GM12874 (cell line): ENCODE data around the gene GSG1L.

Experiments
- TF ChIP-seq, protein P1 (sequence below): IDR thresholded peaks from 2 replicates; pipeline ENCODE4 v1.5.1; 2011; ENCODE audit warnings: low read depth, mild to moderate bottlenecking, control low read depth, low read length, moderate library complexity; ENCODE audit not compliant: insufficient read depth

GSG1L gene

DNA sequence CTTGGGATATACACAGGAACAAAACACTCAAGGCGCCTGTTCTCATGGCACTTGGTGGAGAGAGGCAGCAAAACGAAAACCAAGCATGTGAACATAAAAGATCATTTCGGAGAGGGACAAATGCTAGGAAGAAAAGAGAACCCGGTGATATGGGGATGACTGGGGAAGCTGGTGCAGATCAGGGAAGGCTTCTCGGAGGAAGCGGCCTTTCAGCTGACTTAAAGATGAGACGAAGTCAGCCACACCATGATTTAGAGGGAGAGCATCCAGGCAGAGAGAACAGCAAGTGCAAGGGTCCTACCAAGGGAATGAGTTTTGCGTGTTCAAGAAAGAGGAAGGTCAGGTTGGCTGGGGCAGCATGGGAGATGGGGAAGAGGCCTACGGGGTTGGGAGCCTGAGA, 262.7 kb downstream of the GSG1L start:
- TF ChIP-seq, protein P1, sequence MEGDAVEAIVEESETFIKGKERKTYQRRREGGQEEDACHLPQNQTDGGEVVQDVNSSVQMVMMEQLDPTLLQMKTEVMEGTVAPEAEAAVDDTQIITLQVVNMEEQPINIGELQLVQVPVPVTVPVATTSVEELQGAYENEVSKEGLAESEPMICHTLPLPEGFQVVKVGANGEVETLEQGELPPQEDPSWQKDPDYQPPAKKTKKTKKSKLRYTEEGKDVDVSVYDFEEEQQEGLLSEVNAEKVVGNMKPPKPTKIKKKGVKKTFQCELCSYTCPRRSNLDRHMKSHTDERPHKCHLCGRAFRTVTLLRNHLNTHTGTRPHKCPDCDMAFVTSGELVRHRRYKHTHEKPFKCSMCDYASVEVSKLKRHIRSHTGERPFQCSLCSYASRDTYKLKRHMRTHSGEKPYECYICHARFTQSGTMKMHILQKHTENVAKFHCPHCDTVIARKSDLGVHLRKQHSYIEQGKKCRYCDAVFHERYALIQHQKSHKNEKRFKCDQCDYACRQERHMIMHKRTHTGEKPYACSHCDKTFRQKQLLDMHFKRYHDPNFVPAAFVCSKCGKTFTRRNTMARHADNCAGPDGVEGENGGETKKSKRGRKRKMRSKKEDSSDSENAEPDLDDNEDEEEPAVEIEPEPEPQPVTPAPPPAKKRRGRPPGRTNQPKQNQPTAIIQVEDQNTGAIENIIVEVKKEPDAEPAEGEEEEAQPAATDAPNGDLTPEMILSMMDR: no peak

DNA sequence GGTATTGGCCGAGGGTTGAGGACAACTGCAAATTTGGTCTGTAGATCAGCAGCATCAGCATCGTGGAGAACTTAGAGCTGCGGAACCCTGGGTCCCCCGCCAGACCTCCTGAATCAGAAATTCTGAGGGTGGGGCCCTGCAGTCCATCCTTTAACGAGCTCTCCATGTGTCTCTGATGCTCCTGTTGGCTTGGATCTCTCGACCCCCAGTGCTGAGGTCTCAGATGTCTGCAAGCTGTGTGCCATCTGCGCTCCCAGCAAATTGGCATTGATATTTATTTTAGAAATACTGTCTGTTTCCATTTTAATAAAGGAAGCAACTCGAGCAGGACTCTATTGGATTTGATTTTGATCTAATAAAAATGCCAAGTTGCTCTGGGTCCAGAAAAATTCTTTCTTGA, 263.6 kb downstream of the GSG1L start:
- TF ChIP-seq, protein P1: no peak

DNA sequence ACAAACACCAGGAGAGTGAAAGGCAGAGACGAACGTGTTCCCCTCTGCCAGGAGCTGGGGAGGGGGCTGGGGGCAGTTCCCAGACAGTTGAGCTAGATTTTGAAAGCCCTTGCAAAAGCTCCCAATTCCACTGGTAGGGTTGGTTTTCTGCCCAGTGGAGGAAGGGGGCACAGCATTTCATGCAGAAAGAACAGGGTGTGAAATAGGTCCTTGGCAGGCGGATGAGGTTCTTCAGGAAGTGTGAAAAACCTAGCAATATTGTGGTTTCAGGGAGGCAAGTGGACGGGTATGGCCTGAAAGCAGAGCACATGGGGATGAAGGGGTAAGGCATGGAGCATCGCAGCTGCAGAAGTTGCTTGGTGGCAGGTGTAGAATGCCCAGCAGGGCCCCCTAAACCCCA, 265.3 kb downstream of the GSG1L start:
- TF ChIP-seq, protein P1: no peak

DNA sequence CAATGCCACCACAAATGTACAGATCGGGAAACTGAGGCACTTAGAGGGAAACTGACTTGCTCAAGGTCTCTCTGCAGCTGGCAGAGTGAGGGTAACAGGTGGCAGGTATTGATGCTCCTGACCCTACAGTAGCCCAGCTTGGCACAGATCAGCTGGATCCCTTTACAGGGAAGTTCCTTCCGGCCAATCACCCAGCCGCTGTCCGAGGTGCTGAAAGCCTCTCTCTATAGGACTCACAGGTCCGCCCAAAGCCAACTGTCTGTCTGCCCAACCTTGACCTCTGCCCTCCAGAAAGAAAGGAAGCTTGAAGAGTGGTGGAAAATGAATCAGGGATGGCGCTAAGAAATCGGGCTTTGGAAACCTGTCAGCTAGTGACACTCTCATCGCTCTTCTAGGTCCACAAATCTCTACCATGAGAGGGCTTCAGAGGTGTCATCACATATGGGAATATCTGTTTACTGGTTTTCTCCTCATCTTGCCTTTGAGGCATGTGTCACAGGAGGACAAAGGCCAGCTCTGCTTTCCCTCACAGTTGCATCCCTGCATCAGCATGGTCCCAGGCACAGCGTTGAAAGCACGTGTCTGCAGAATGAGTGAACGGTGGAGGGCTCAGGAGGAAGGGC, 267.4 kb downstream of the GSG1L start:
- TF ChIP-seq, protein P1: no peak

DNA sequence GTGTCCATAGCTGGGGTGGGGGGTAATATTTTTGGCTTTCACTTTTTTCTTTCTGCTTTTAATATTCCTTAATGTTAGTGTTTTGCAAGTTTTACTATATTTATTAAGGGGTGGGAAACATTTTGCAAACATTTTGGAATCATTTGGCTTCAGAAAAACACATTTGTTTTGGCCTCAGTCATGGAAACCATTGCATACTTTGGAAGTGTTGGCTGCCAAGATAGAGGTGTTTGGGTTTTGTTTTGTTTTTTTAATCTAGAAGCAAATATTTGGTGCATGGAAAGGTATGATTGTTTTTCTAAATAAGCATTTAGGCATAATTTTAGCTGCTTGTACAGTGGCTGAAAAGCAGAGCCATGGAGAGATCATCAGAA, 270.3 kb downstream of the GSG1L start:
- TF ChIP-seq, protein P1: no peak

DNA sequence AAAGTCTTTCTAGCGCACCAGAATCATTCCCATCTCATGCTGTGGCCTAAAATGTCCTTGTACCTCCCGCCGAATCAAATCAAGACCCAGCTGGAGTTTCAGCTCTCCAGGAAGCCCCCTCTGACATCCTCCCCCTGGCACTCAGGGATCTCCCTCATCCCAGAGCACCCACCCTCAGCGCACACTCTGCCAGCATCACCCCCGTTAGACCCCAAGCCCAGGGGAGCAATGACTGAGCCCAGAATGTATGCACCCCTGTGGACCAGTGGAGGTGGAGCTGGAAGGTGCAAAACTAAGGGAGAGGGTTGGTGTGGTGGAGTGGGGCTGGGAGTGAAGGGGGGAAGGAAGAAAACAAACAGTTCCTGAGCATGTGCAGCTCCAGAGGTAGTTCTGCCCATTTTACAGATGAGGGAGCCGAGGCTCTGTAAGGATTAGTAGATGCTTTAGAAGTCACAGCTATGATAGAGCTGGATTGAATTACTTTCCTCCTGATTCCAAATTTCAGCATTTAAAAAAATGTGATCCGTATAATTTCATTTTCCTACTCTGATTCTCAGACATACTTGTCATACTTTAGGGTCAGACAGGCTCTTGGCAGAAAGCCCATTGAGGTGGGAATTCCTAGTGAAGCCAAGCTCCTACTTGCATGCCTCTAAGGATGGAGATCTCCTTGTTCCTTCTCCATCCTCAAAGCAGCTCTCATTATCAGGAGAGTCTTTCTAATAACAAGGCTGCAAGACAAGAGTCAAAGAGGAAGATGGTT, 270.8 kb downstream of the GSG1L start:
- TF ChIP-seq, protein P1: no peak

DNA sequence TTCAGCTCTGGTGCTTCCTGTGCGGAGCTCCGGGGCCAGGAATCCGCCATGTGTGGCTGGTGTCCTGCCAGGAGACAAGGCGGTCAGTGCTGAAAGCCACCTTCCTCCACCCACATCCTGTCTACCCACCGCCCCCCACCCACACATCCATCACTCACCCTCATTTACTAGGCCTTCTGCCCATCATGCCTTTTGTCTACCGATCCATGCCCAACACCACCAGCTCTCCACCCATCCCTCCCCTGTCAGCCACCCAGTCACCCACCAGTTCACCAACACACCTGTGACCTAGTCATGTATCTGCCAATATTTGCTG, 272.2 kb downstream of the GSG1L start:
- TF ChIP-seq, protein P1: no peak
